HG03066 (cell line): Measurements from ENCODE around the gene FAT2.
"Not testable (repeated sequence)": the region's sequence is repeated elsewhere in the genome, so short reads cannot be mapped to it uniquely, and the experiment has no call there.

Experiments
- ATAC-seq: cut with Tn5 transposase; IDR thresholded peaks from one replicate; pipeline ENCODE4 v1.9.1; 2021; ENCODE audit warnings: low read depth; ENCODE audit not compliant: unreplicated experiment

The FAT2 gene

DNA sequence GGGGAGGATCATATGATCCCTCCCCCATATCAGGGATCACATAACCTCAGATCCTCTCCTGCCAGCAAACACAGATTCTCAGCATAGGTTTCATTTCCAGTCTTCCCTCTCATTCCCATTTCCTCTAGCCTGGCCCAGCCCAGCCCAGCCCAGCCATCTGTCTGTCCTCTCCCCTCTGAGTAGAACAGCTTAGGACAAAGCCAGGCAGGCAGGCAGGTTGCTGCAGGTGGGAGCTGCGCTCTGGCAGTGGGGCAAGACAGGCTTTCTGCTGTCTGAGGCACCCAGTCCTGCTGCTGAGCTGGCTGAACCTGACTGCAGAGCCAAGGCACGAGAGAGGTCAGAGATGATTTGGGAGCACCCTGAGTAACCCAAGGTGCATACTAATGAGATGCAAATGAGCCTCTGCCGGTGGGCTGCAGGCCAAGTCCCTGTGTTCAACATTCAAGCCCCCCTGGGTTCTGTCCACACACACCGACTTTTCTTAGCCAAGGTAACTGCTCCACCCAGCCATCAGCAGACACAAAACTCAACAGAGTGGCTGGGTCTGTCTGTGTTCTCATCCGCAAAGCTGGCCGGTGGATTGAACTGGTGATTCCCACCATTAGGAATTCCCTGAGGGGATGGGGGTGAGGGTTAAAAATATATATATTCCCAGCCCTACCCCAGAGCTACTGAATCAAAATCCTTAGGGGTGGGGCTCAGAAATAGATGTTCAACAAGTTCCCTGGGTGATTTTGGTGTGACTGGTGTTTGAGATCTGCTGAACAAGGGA, 9.1 kb downstream of the FAT2 start:
- ATAC-seq, result no peak

DNA sequence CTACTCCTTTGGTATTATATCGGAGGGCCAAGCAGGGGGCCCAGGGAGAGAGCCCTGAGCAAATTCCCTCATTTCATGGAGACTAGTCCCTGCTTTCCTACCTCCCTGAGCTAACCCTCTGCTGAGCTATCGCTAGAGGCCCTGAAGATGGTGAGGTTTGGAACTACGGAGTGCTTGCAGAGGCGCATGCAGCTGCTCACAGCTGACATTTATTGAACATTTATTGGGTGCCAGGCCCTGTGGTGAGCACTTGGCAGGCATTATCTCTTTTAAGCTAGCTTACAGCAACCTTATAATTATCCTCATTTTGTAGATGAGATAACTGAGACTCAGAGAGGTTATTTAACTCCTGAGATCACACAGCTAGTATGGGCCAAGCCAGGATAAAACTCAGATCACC, 9.8 kb downstream of the FAT2 start:
- ATAC-seq, result no peak

DNA sequence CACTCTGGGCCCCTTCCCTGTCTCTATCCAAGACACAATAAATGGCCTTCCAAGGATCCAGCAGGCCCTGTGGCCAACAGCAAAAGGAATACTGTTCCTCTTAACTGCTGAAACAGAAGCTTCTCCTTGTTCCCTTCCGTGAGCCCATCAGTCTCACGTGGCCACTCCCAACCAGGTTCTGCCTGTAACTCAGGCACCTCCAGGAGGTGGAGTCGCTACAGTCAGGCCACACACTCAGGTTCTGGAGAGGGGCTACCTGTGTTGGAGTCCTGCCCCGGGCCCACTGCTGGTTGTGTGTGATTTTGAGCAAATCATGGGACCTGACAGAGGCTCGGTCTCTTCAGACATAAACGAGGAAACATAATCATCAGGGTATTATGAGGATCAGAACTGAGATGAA, 10.3 kb downstream of the FAT2 start:
- no peak for ATAC-seq

- no peak for ATAC-seq
Measured at GRCh38 chr5:151580239-151580638, 10.9 kb downstream of the FAT2 start.

GRCh38 chr5:151579146-151579545, 12.0 kb downstream of the FAT2 start:
- ATAC-seq, result not testable (repeated sequence)

- no peak for ATAC-seq
Measured at GRCh38 chr5:151578326-151579025, 12.7 kb downstream of the FAT2 start.

DNA sequence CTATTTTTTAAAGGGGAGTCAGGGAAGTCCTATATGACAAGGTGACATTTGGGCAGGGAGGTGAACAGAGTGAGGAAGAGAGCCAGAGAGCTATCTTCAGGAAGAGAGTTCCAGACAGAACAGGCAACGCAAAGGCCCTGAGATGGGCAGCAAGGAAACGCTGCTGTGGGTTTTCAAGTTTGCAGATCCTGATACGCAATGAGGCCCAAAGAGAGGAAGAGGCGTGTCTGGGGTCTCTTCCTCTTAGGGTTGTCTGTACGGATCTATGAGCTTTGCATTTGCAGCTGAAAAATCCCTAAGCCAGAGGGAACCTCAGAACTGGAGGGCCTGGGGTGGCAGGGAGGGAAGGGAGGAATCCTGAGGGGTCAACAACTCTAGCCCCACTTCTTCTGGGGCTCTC, 13.6 kb downstream of the FAT2 start:
- ATAC-seq, result no peak

- ATAC-seq, result no peak
Measured at GRCh38 chr5:151574444-151574996, 16.6 kb downstream of the FAT2 start.

DNA sequence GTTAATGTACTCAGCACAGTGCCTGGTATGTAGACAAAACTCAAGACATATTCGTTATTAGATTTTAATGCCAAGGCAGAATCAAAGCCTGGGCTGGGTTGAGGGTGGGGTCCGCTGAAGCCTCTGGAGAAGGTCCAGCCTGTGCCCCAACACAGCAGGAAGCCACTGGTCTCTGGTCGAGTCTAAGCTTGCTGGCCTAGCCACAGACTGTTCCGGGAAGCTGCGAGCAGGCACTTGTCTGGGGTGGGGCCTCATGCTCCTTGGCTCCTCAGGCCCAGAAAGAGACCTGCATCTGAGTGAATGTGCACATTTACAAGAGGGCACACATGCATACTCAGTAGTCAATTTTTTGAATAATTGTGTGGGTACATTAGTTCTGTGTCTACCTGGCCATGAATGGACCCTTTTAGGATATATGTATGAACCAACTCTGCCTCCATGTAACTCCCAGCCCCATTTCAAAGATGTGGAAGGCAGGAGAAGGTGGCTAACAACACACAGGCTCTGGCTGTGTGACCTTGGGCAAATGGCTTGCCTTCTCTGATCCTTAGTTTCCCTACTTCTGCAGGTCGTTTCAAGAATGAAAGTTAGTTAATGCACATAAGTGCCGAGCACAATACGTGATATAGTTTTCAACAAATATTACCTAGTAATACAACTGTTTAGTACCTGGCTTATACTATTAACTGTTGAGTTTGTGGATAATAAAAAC, 18.3 kb downstream of the FAT2 start:
- ATAC-seq, result no peak

- no peak for ATAC-seq
Measured at GRCh38 chr5:151571270-151572173, 19.6 kb downstream of the FAT2 start.

DNA sequence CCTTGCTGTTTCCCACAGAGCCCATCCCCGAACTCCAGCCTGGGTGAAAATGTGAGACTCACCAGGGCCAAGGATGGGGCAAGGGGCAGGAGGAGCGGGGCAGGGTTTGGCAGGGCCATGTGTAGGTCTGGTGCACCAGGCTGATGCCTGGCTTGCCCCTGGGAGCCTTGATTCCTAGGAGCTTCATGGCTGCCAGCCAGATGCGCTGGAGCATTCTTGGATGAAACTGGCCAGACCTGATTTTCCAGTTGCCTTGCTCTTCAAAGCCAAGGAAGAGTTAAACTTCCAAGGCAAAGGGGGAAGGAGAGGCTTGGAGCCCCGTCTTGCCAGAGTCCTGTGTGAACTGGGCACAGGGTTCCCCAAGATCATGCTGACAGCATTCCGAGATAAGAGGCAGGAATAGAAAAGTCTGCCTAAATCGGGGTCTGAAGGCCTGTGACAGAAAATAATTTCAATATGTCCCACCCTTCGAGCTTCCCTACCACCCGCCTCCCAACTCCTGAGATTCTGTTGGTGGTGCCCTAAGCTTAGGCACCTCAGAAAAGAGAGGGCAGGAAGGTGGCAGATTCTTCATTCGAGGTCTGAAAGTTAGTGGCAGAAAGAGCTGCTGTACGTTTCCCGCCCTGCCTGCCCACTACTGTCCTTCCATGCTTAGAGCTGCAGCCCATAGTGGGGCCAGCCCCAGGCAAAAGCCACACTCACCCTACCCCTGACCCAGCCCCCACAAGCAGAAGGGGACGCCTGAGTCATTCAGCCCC, 20.4 kb downstream of the FAT2 start:
- no peak for ATAC-seq

DNA sequence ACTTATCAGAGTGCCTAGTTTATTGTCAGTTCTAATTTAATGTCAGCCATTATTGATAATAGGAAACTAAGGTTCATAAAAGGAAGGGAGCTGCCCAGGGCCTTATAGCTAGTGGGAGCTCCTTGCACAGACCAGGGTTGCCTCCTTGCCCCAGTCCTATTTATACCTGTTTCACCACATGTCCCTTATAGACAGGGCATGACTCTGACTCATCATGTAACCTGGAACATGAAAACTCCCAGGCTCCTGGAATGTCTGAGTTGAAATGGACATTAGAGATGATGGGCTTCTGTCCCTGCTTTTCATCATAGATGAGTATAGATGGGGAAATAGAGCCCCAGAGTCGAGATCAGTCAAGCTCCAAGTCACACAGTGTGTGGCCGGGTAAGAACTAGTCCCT, 21.1 kb downstream of the FAT2 start:
- no peak for ATAC-seq

GRCh38 chr5:151569132-151570046, 21.7 kb downstream of the FAT2 start:
- no peak for ATAC-seq

GRCh38 chr5:151568036-151568435, 23.1 kb downstream of the FAT2 start:
- ATAC-seq, result no peak

DNA sequence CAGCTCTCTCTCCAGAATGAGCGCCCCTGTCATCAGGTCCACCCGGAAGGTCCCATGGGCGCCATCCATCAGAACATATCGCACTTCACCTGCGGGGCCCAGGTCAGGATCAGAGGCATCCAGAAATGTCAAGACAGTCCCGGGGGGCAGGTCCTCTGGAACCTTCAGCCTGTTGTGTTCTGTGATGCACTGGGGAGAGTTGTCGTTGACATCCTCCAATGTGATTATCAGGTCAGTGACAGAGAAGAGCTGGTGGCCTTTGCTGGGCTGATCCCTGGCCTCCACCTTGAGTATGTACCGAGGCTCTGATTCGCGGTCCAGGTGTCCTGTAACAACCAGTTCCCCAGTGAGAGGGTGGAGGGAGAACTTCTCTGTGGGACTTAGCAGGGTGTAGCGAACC, 25.2 kb downstream of the FAT2 start:
- no peak for ATAC-seq

- ATAC-seq, result no peak
Measured at GRCh38 chr5:151562019-151562707, 29.0 kb downstream of the FAT2 start.

- no peak for ATAC-seq
Measured at GRCh38 chr5:151557951-151558350, 33.2 kb downstream of the FAT2 start.

- ATAC-seq, result no peak
Measured at GRCh38 chr5:151557466-151557865, 33.7 kb downstream of the FAT2 start.
